H1 (cell line): Measurements from ENCODE around the gene EEF2K. TPM values are rescaled to one million over a fixed set of nuclear protein-coding genes. Genes with fewer than 3 reads are reported as not detected.

ENCODE experiments used
- CBX8 ChIP-seq: fragments of 300-800, 300-1000 bp; sonication (generic); IDR thresholded peaks from 2 replicates; pipeline ENCODE4 v1.7.1; 2016; ENCODE audit warnings: low read depth, low read length, borderline replicate concordance
- EZH2 ChIP-seq: fragments of 200-600 bp; sonication (generic); IDR thresholded peaks from 2 replicates; pipeline ENCODE4 v1.7.1; 2012; ENCODE audit warnings: low read depth, mild to moderate bottlenecking, moderate library complexity, low read length, inconsistent platforms; ENCODE audit not compliant: severe bottlenecking
- HDAC6 ChIP-seq: IDR thresholded peaks from one replicate; pipeline ENCODE4 v1.7.1; 2012; ENCODE audit warnings: low read depth, mild to moderate bottlenecking, inconsistent platforms, low read length, moderate library complexity
- JUN ChIP-seq: IDR thresholded peaks from 2 replicates; pipeline ENCODE4 v1.6.1; 2011; ENCODE audit warnings: low read depth, mild to moderate bottlenecking, improper control_type of control experiment, low read length
- NRF1 ChIP-seq: IDR thresholded peaks from 2 replicates; pipeline ENCODE4 v1.6.1; 2011; ENCODE audit warnings: mild to moderate bottlenecking, low read depth, low read length, improper control_type of control experiment
- POLR2AphosphoS5 ChIP-seq: IDR thresholded peaks from 2 replicates; pipeline ENCODE4 v1.6.1; 2011; ENCODE audit warnings: low read depth, low read length
- RBBP5 ChIP-seq: IDR thresholded peaks from 2 replicates; pipeline ENCODE4 v1.7.1; 2012; ENCODE audit warnings: low read depth, mild to moderate bottlenecking, inconsistent platforms, low read length, moderate library complexity, borderline replicate concordance
- RXRA ChIP-seq: IDR thresholded peaks from 2 replicates; pipeline ENCODE4 v1.6.1; 2011; ENCODE audit warnings: low read depth, mild to moderate bottlenecking, low read length, moderate library complexity; ENCODE audit not compliant: insufficient read depth
- polyA plus RNA-seq, 7 experiments: library from polyadenylated mRNA; depleted of rRNA in 3 of 7; stranded (reverse) in 5 of 7; unstranded in 2 of 7; fragments of >200 nt in 5 of 7; fragments of 200-250 nt in 2 of 7; gene quantifications; 1 replicate in 5 of 7; 2 replicates in 1 of 7; 4 replicates in 1 of 7; pipeline versions ENCODE4 v1.2.1 to v1.2.3, GENCODE V29; 2011 to 2013; ENCODE audit warnings: missing spikeins in 2 of 7, mixed read lengths in 2 of 7
- total RNA-seq: library from RNA; stranded (reverse); fragmentation: NEBNext Ultra II Directional; extraction: Animal tissue kit (Norgen Biotek cat#: 25700); gene quantifications from 2 replicates; pipeline ENCODE4 v1.2.1, GENCODE V29; 2021
- TF ChIP-seq, protein P1 (sequence below): IDR thresholded peaks from 2 replicates; pipeline ENCODE4 v1.6.1; 2012; ENCODE audit warnings: inconsistent platforms

Gene EEF2K
- total and polyA plus RNA-seq, 2 of the 8 experiments (the other 6 are each of a cell fraction or from before 2014, with no cell fraction given) = 14.9 to 30.2 TPM

DNA sequence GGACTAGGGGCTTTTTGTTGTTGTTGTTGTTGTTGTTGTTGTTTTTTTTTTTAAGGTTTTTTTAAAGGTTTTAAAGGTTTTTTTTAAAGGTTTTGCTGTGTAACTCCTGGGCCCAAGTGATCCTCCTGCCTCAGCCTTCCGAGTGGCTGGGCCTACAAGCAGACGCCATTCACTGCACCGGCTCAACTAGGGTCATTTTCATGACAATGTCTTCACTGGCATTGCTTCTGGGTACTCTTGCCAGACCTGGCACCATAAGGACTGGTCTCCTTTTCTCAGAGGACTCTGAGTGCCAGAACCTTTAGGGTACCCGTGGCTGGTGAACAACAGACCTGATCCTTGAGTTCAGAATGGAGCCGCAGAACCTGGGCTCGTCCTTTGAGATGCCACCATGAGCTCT, 111.5 kb downstream of the EEF2K start (continued):
- TF ChIP-seq RXRA (no peak), JUN (no peak), CBX8 (no peak), NRF1 (no peak), HDAC6 (no peak), EZH2 (no peak), RBBP5 (no peak), POLR2AphosphoS5 (no peak)
- TF ChIP-seq, protein P1, sequence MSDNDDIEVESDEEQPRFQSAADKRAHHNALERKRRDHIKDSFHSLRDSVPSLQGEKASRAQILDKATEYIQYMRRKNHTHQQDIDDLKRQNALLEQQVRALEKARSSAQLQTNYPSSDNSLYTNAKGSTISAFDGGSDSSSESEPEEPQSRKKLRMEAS = no peak
- TF ChIP-seq, all 59 proteins: peak for 0
